Measurements from ENCODE around the gene CDC42BPA.

- no peak for TF ChIP-seq EZH2phosphoT487 (IDR thresholded peaks at IDR 0.05; ENCODE audit: insufficient read depth, low read depth)
- TF ChIP-seq EZH2 (IDR thresholded peaks at IDR 0.05; ENCODE audit: insufficient read depth, poor library complexity, severe bottlenecking), result no peak
Observed at GRCh38 chr1:227299241-227299627, 19.1 kb downstream of the CDC42BPA start.

Data from GM23248 (cell line).